GM23338 (cell line): Measurements from ENCODE around the gene SENP8. TPM values are rescaled to one million over a fixed set of nuclear protein-coding genes. Genes with fewer than 3 reads are reported as not detected.

Source experiments
- ATAC-seq: fragments of 200-7000 bp; cut with Tn5 transposase; 3 replicates; pipeline ENCODE4 v1.9.1; 2020
- DNase-seq: peaks from one replicate; pipeline ENCODE4 v3.0.0-alpha.2; 2015; ENCODE audit warnings: low spot score
- H2AFZ ChIP-seq: fragments of 200-600 bp; sonication (generic); 2 replicates; pipeline ENCODE4 v1.8.0; 2016; ENCODE audit warnings: antibody characterized with exemption, mild to moderate bottlenecking, moderate library complexity
- H3F3A ChIP-seq: fragments of 200-600 bp; sonication (generic); replicated peaks from 2 replicates; pipeline ENCODE4 v1.8.0; 2017; ENCODE audit warnings: antibody characterized with exemption, mixed run types, low read depth
- H3K27ac ChIP-seq: fragments of 200-600 bp; sonication (generic); 2 replicates; pipeline ENCODE4 v1.6.1; 2016; ENCODE audit warnings: low read depth
- H3K27me3 ChIP-seq: fragments of 200-600 bp; sonication (generic); 2 replicates; pipeline ENCODE4 v1.8.0; 2016; ENCODE audit warnings: mild to moderate bottlenecking, mixed run types, moderate library complexity; ENCODE audit not compliant: insufficient read depth
- H3K36me3 ChIP-seq: fragments of 200-600 bp; sonication (generic); 2 replicates; pipeline ENCODE4 v1.8.0; 2016; ENCODE audit warnings: mild to moderate bottlenecking; ENCODE audit not compliant: insufficient read depth
- H3K4me1 ChIP-seq: fragments of 200-600 bp; sonication (generic); 2 replicates; pipeline ENCODE4 v1.8.0; 2016; ENCODE audit warnings: mild to moderate bottlenecking, moderate library complexity; ENCODE audit not compliant: insufficient read depth
- H3K4me2 ChIP-seq: fragments of 200-600 bp; sonication (generic); 2 replicates; pipeline ENCODE4 v1.7.1; 2017; ENCODE audit warnings: mixed run types
- H3K4me3 ChIP-seq: fragments of 200-600 bp; sonication (generic); 2 replicates; pipeline ENCODE4 v1.6.1; 2016; ENCODE audit warnings: mixed run types
- H3K79me2 ChIP-seq: fragments of 200-600 bp; sonication (generic); replicated peaks from 2 replicates; pipeline ENCODE4 v1.8.0; 2017; ENCODE audit warnings: mild to moderate bottlenecking; ENCODE audit not compliant: insufficient read depth
- H3K9me2 ChIP-seq: fragments of 200-600 bp; sonication (generic); 2 replicates; pipeline ENCODE4 v1.8.0; 2017; ENCODE audit not compliant: insufficient read depth
- H4K20me1 ChIP-seq: fragments of 200-600 bp; sonication (generic); replicated peaks from 2 replicates; pipeline ENCODE4 v1.8.0; 2017; ENCODE audit warnings: mild to moderate bottlenecking; ENCODE audit not compliant: insufficient read depth
- H3K27ac Mint-ChIP-seq: 2 replicates; pipeline ENCODE4 v1.8.0; 2020; ENCODE audit warnings: inconsistent platforms, mild to moderate bottlenecking, moderate library complexity, mixed read lengths
- H3K27me3 Mint-ChIP-seq: 3 replicates; pipeline ENCODE4 v1.8.0; 2022; ENCODE audit warnings: low read depth, mild to moderate bottlenecking, moderate library complexity, mixed read lengths, inconsistent platforms; ENCODE audit not compliant: insufficient read depth, poor library complexity
- H3K36me3 Mint-ChIP-seq: 3 replicates; pipeline ENCODE4 v1.8.0; 2021; ENCODE audit warnings: low read depth, mild to moderate bottlenecking, inconsistent platforms, moderate library complexity, mixed read lengths
- H3K4me1 Mint-ChIP-seq: 3 replicates; pipeline ENCODE4 v1.8.0; 2020; ENCODE audit warnings: mild to moderate bottlenecking, inconsistent platforms, mixed read lengths
- H3K4me3 Mint-ChIP-seq: 3 replicates; pipeline ENCODE4 v1.8.0; 2021; ENCODE audit warnings: moderate library complexity, mild to moderate bottlenecking, inconsistent platforms, mixed read lengths
- H3K9me3 Mint-ChIP-seq: 3 replicates; pipeline ENCODE4 v1.8.0; 2020; ENCODE audit warnings: moderate library complexity, mild to moderate bottlenecking, inconsistent platforms, mixed read lengths
- CREB1 ChIP-seq: fragments of 250-450 bp; sonication (Bioruptor Pico); IDR thresholded peaks from 2 replicates; pipeline ENCODE4 v1.5.0; 2020; ENCODE audit warnings: low read depth, mild to moderate bottlenecking, moderate library complexity
- EZH2 ChIP-seq: fragments of 200-600 bp; sonication (generic); IDR thresholded peaks from one replicate; pipeline ENCODE4 v1.8.0; 2017; ENCODE audit warnings: antibody characterized with exemption, mild to moderate bottlenecking, low read depth; ENCODE audit not compliant: unreplicated experiment
- EZH2phosphoT487 ChIP-seq: fragments of 200-600 bp; sonication (generic); IDR thresholded peaks from one replicate; pipeline ENCODE4 v1.8.1; 2018; ENCODE audit warnings: antibody characterized with exemption; ENCODE audit not compliant: unreplicated experiment
- JUNB ChIP-seq: IDR thresholded peaks from one replicate; pipeline ENCODE4 v1.6.1; 2016; ENCODE audit warnings: antibody characterized with exemption; ENCODE audit not compliant: unreplicated experiment
- STAT1 ChIP-seq: IDR thresholded peaks from one replicate; pipeline ENCODE4 v1.6.1; 2016; ENCODE audit warnings: antibody characterized with exemption; ENCODE audit not compliant: unreplicated experiment
- ZNF114 ChIP-seq: fragments of 250-450 bp; sonication (Bioruptor Pico); IDR thresholded peaks from 2 replicates; pipeline ENCODE4 v1.5.0; 2020; ENCODE audit warnings: mild to moderate bottlenecking, moderate library complexity
- ZNF331 ChIP-seq: fragments of 250-450 bp; sonication (Bioruptor Pico); IDR thresholded peaks from 2 replicates; pipeline ENCODE4 v1.5.0; 2020; ENCODE audit warnings: low read depth, mild to moderate bottlenecking, moderate library complexity
- polyA plus RNA-seq: library from polyadenylated mRNA; unstranded; fragments of >200 nt; fragmentation: Nextera tagmentation; extraction: Ambion mirVana; gene quantifications from 2 replicates; pipeline ENCODE4 v1.2.1, GENCODE V29; 2016
- total RNA-seq: library from RNA; depleted of rRNA; stranded (reverse); fragments of >200 nt; shearing (Covaris generic); gene quantifications from 2 replicates; pipeline ENCODE4 v1.2.3, GENCODE V29; 2014
- TF ChIP-seq, protein P1 (sequence below): fragments of 250-450 bp; sonication (Bioruptor Pico); IDR thresholded peaks from 2 replicates; pipeline ENCODE4 v1.5.0; 2020; ENCODE audit warnings: mild to moderate bottlenecking, moderate library complexity
- TF ChIP-seq, protein P2 (sequence below): IDR thresholded peaks from one replicate; pipeline ENCODE4 v1.6.1; 2018; ENCODE audit warnings: antibody characterized with exemption; ENCODE audit not compliant: unreplicated experiment
- TF ChIP-seq, protein P3 (sequence below): IDR thresholded peaks from 2 replicates; pipeline ENCODE4 v1.6.1; 2016; ENCODE audit warnings: antibody characterized with exemption

SENP8 gene
- total and polyA plus RNA-seq, 2 experiments from 2014 or later, result 3.1 to 7.7 TPM

DNA sequence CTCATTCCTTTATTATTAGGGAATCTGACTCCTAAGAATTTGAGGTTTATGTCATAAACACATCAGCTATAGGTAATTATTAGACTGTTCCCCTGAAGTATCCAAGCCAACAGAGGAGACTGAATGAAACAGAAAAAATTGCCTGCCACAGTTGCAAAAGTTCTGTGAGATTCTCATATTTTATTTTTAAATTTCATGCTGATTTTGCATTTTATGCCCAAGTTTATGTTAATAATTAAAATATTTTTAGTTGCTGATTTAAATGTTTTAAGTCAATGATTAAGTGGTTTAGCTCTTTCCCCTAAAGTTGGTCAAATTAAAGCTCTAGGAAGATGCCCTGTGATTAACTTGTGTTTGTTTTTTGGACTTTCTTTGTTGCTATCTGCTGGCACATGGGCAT lies 10.2 kb downstream of the SENP8 start:
- H3K27me3 ChIP-seq, result no peaks in the 10 kb centered on the region
- no peak overlapping the region for H3K4me2 ChIP-seq
- Mint-ChIP-seq H3K27ac (no peak overlapping the region), H3K4me1 (no peaks in the 10 kb centered on the region), H3K36me3 (no peaks in the 10 kb centered on the region), H3K9me3 (no peaks in the 10 kb centered on the region), H3K27me3 (no peaks in the 10 kb centered on the region), H3K4me3 (no peak overlapping the region)
- no peak for TF ChIP-seq CREB1 (CRISPR knock-in tag)
- TF ChIP-seq JUNB, result no peak
- TF ChIP-seq, protein P1, sequence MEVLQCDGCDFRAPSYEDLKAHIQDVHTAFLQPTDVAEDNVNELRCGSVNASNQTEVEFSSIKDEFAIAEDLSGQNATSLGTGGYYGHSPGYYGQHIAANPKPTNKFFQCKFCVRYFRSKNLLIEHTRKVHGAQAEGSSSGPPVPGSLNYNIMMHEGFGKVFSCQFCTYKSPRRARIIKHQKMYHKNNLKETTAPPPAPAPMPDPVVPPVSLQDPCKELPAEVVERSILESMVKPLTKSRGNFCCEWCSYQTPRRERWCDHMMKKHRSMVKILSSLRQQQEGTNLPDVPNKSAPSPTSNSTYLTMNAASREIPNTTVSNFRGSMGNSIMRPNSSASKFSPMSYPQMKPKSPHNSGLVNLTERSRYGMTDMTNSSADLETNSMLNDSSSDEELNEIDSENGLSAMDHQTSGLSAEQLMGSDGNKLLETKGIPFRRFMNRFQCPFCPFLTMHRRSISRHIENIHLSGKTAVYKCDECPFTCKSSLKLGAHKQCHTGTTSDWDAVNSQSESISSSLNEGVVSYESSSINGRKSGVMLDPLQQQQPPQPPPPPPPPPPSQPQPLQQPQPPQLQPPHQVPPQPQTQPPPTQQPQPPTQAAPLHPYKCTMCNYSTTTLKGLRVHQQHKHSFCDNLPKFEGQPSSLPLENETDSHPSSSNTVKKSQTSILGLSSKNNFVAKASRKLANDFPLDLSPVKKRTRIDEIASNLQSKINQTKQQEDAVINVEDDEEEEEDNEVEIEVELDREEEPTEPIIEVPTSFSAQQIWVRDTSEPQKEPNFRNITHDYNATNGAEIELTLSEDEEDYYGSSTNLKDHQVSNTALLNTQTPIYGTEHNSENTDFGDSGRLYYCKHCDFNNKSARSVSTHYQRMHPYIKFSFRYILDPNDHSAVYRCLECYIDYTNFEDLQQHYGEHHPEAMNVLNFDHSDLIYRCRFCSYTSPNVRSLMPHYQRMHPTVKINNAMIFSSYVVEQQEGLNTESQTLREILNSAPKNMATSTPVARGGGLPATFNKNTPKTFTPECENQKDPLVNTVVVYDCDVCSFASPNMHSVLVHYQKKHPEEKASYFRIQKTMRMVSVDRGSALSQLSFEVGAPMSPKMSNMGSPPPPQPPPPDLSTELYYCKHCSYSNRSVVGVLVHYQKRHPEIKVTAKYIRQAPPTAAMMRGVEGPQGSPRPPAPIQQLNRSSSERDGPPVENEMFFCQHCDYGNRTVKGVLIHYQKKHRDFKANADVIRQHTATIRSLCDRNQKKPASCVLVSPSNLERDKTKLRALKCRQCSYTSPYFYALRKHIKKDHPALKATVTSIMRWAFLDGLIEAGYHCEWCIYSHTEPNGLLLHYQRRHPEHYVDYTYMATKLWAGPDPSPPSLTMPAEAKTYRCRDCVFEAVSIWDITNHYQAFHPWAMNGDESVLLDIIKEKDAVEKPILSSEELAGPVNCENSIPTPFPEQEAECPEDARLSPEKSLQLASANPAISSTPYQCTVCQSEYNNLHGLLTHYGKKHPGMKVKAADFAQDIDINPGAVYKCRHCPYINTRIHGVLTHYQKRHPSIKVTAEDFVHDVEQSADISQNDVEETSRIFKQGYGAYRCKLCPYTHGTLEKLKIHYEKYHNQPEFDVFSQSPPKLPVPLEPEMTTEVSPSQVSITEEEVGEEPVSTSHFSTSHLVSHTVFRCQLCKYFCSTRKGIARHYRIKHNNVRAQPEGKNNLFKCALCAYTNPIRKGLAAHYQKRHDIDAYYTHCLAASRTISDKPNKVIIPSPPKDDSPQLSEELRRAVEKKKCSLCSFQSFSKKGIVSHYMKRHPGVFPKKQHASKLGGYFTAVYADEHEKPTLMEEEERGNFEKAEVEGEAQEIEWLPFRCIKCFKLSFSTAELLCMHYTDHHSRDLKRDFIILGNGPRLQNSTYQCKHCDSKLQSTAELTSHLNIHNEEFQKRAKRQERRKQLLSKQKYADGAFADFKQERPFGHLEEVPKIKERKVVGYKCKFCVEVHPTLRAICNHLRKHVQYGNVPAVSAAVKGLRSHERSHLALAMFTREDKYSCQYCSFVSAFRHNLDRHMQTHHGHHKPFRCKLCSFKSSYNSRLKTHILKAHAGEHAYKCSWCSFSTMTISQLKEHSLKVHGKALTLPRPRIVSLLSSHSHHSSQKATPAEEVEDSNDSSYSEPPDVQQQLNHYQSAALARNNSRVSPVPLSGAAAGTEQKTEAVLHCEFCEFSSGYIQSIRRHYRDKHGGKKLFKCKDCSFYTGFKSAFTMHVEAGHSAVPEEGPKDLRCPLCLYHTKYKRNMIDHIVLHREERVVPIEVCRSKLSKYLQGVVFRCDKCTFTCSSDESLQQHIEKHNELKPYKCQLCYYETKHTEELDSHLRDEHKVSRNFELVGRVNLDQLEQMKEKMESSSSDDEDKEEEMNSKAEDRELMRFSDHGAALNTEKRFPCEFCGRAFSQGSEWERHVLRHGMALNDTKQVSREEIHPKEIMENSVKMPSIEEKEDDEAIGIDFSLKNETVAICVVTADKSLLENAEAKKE (CRISPR knock-in tag), result no peak
- TF ChIP-seq EZH2, result no peak
- TF ChIP-seq STAT1, result no peak
- DNase-seq (no peak), ATAC-seq (no peak)
- no peaks in the 10 kb centered on the region for H3K36me3 ChIP-seq
- no peak overlapping the region for H3K4me3 ChIP-seq
- H3K79me2 ChIP-seq, result no peaks in the 10 kb centered on the region
- H3F3A ChIP-seq, result no peaks in the 10 kb centered on the region
- H3K9me2 ChIP-seq, result no peaks in the 10 kb centered on the region
- no peaks in the 10 kb centered on the region for H4K20me1 ChIP-seq
- H2AFZ ChIP-seq, result no peak overlapping the region
- H3K27ac ChIP-seq, result no peak overlapping the region
- H3K4me1 ChIP-seq, result no peaks in the 10 kb centered on the region

DNA sequence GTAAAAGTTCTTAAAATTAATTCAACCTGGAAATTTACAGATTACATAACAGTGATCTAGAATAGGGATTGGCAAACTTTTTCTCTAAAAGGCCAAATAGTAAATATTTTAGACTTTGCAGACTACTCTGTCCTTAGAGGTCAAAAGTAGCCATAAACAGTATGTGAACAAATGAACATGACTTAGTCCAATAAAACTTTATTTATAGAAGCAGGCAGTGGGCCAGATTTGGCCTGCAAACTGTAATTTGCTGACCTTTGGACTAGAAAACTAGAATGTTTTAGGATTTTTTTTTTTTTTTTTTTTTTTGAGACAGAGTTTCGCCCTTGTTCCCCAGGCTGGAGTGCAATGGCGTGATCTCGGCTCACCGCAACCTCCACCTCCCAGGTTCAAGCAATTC lies 12.1 kb downstream of the SENP8 start:
- H3K4me1 Mint-ChIP-seq, result no peaks in the 10 kb centered on the region
- Histone ChIP-seq H3K79me2 (no peaks in the 10 kb centered on the region), H3K4me2 (no peak overlapping the region), H4K20me1 (no peaks in the 10 kb centered on the region), H3K4me3 (no peak overlapping the region), H3K4me1 (no peaks in the 10 kb centered on the region), H3K9me2 (no peaks in the 10 kb centered on the region), H3K36me3 (no peaks in the 10 kb centered on the region), H3K27me3 (no peaks in the 10 kb centered on the region), H3F3A (no peaks in the 10 kb centered on the region), H2AFZ (no peak overlapping the region), H3K27ac (no peak overlapping the region)
- ATAC-seq (no peak), DNase-seq (no peak)
- H3K27me3 Mint-ChIP-seq, result no peaks in the 10 kb centered on the region
- no peaks in the 10 kb centered on the region for H3K36me3 Mint-ChIP-seq
- H3K4me3 Mint-ChIP-seq, result no peak overlapping the region
- H3K9me3 Mint-ChIP-seq, result no peaks in the 10 kb centered on the region
- H3K27ac Mint-ChIP-seq, result no peak overlapping the region
- TF ChIP-seq, protein P2, sequence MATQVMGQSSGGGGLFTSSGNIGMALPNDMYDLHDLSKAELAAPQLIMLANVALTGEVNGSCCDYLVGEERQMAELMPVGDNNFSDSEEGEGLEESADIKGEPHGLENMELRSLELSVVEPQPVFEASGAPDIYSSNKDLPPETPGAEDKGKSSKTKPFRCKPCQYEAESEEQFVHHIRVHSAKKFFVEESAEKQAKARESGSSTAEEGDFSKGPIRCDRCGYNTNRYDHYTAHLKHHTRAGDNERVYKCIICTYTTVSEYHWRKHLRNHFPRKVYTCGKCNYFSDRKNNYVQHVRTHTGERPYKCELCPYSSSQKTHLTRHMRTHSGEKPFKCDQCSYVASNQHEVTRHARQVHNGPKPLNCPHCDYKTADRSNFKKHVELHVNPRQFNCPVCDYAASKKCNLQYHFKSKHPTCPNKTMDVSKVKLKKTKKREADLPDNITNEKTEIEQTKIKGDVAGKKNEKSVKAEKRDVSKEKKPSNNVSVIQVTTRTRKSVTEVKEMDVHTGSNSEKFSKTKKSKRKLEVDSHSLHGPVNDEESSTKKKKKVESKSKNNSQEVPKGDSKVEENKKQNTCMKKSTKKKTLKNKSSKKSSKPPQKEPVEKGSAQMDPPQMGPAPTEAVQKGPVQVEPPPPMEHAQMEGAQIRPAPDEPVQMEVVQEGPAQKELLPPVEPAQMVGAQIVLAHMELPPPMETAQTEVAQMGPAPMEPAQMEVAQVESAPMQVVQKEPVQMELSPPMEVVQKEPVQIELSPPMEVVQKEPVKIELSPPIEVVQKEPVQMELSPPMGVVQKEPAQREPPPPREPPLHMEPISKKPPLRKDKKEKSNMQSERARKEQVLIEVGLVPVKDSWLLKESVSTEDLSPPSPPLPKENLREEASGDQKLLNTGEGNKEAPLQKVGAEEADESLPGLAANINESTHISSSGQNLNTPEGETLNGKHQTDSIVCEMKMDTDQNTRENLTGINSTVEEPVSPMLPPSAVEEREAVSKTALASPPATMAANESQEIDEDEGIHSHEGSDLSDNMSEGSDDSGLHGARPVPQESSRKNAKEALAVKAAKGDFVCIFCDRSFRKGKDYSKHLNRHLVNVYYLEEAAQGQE, result no peak
- TF ChIP-seq, protein P3, sequence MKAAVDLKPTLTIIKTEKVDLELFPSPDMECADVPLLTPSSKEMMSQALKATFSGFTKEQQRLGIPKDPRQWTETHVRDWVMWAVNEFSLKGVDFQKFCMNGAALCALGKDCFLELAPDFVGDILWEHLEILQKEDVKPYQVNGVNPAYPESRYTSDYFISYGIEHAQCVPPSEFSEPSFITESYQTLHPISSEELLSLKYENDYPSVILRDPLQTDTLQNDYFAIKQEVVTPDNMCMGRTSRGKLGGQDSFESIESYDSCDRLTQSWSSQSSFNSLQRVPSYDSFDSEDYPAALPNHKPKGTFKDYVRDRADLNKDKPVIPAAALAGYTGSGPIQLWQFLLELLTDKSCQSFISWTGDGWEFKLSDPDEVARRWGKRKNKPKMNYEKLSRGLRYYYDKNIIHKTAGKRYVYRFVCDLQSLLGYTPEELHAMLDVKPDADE, result no peak
- TF ChIP-seq EZH2phosphoT487, result no peak
- TF ChIP-seq ZNF114, result no peak
- no peak for TF ChIP-seq STAT1
- no peak for TF ChIP-seq EZH2
- TF ChIP-seq ZNF331, result no peak
